Muscle of back (tissue), 13 donors: ENCODE results near the gene PIAS3. TPM values are rescaled to one million over a fixed set of nuclear protein-coding genes. Genes with fewer than 3 reads are reported as not detected.

ENCODE experiments used
- DNase-seq, 3 donors: peaks; one replicate each; pipeline versions ENCODE4 v3.0.0 to v3.0.0-alpha.2; 2013
- long read RNA-seq, 9 donors: transcript quantifications; one replicate each; lab custom pipeline, GENCODE V29; 2026
- polyA plus RNA-seq, 10 donors: library from polyadenylated mRNA; unstranded; fragments of 120-200 nt; gene quantifications; one replicate each; pipeline ENCODE4 v1.2.1, GENCODE V29; 2013; ENCODE audit not compliant: insufficient read length in 10 of 10

Gene PIAS3
- 10 to 100 TPM; 37.9 to 62.4 (median 45.7) TPM for polyA plus RNA-seq
- long read RNA-seq, donor 1, result 0 reads
- long read RNA-seq, donor 2, partial matches to known transcripts, result 11 of 14 reads
- long read RNA-seq, donor 2, other reads (novel, unspliced or antisense), result 0 of 14 reads
- long read RNA-seq, donor 3, result 0 reads
- long read RNA-seq, donor 4, result 0 reads
- long read RNA-seq, donor 5, partial matches to known transcripts, result 14 of 16 reads
- long read RNA-seq, donor 5, other reads (novel, unspliced or antisense), result 0 of 16 reads
- long read RNA-seq, donor 6, partial matches to known transcripts, result 13 of 15 reads
- long read RNA-seq, donor 6, other reads (novel, unspliced or antisense), result 0 of 15 reads
- long read RNA-seq, donor 7, partial matches to known transcripts, result 0 of 3 reads
- long read RNA-seq, donor 7, other reads (novel, unspliced or antisense), result 0 of 3 reads
- long read RNA-seq, donor 8, partial matches to known transcripts, result 0 of 9 reads
- long read RNA-seq, donor 8, other reads (novel, unspliced or antisense), result 6 of 9 reads
- long read RNA-seq, donor 9, result 0 reads

DNA sequence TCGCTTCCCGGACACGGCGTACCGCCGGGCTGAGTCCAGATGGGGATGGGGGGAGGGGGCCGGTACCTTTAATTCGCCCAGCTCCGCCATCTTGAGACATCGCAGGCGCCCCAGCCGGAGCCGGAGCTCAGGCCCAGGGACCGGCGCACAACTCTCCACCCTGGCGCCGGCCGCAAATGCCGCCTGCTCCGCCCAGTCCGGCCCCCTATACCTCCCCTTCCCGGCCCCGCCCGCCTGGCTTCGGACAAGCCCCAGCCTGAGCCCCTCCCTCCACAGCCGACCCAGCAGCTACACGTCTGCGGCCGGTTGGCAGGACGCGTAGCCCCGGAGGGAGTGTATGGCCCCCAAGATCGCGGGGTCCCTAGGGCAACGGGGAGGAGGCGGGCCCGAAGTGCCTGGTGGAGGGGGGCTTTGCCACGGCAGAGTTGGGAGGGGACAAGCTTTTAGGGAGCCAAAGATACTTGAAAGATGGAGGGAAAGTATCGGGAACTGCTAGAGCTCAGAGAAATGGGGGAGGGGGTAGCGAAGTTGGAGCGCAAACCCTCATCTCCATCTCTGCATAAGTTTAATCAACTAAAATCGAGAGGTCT lies at the start of gene PIAS3:
TSS of gene PIAS3 (minus strand) at position 181 of the 590 bp plus-strand sequence. CDS start at position 90, 91 bp downstream.
- peak; percentile 95 to 99 (median 97) for DNase-seq

DNA sequence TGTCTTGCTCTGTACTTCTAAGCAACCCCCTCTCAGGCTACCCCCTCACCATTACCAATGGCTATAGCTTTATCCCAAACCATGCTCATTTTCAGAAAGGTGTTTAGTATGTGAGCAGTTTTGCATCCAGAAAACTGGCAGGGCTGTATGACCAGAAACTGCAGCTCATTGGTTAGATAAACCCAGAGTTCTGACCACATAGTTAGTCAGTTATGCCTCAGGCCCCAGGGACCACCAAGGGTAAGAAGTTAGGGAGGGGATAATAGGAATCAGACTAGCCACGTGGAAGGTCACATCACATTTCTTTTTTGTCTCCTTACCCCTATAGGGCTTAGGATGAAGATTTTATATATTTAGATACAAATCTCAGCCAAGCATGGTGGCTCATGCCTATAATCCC lies 49.8 kb upstream of the PIAS3 start:
- DNase-seq, result no peak

DNA sequence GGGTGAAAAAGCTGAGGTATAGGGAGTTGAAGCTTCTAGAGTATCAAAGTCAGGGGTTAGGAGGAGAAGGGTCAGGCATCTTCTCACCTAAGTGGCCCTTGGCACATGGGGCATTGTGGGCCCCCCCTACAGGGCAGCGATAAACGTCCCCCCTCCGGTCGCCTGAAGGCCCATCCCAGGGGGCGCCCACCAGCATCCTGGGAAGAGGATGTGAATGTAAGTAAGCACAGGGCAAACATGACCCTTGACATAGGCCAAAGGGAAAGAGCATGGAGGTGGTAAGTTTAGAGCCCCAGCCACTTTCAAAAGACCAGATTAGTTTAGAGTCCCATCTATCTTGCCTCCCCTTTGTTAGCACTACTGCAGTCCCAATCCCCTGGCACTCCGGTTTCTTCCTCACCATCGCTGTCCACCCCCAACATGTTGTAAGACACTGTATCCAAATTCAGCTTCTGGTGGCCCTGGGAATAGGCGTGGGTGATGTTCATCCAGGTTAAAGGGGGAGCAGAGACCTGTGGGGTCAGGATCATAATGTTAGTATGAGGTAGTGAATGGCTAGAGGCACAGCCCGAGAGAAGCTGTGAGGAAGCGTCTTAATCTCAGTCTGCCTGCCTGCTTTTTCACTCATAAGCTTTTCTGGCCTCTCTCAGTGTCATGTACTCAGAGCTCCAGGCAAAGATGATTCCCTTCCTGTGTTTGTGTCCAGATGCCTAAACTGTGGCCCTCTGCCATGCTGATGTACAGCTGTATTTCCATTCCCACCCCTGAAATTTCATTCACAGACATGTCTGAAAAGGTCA lies 48.3 kb upstream of the PIAS3 start:
- DNase-seq, result peak in 1 of 3 donors; percentile 73

DNA sequence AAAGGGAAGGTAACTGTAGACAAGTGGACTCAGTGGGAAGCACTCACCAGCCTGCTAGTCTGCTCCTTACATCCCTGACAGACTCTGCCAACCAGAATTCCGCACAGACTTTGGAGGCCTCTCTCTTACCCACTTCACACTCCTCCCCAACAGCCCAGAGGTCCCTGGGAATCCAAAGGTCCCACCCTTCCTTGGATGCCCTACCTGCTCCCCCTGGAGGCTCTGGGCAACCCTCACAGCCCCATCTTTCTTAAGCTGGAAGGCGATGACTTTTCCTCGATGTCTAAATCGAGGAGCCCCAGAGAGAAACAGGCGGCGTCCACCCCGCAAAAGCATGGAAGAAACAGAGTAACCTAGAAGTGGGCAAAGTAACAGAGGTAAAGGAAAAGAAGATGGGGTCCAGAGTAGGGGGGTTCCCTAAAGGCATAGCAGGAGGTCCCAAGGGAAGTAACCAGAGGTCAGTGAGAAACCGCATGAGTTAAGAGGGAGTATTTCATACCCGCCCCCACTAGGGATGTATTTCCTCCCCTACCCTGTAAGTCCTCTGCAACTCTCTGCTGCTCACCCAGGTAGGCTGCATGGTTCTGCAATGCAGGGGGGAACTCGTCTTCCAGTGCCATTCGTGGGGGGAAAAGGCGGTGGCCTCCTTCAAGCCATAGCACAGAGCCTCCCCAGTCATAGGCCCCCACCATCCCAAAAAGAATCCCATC lies 42.6 kb upstream of the PIAS3 start:
- DNase-seq, result no peak

DNA sequence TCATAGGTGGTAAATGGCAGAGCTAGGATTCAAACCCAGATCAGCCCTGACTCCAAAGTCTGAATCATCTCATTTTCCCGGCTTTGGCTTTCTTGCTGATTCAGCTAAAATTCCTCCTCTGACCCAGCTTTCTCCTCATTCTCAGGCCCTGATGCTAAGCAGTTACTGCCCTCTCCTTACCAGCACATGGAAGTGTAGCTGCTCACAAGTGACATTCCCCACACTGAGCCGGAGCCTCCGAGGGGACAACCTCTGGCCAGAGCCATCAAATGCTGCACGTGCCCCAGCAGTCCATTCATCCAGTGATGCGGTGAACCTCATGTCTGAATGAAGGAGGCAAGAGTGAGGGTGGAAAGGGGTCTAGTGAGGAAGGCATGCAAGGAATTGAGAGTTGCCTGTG lies 39.9 kb upstream of the PIAS3 start:
- DNase-seq, result no peak

DNA sequence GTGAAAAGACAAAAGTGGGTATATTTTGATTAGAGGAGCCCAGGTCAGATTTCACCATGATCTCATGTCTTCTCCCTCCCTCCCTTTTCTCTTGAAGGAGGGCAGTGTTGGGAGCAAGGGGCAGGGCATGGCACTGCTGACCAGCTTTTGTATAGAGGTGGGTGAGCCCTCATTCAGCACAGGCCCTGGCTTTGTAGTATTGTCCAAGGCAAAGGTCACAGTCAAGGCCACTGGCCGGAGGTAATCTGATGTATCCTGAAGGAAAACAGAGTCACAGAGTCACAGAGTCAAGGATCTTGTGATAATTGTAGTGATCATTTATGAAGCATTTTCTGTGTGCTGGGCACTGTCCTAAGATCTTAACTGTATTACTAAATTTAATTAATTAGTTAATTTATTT lies 39.1 kb upstream of the PIAS3 start:
- no peak for DNase-seq

DNA sequence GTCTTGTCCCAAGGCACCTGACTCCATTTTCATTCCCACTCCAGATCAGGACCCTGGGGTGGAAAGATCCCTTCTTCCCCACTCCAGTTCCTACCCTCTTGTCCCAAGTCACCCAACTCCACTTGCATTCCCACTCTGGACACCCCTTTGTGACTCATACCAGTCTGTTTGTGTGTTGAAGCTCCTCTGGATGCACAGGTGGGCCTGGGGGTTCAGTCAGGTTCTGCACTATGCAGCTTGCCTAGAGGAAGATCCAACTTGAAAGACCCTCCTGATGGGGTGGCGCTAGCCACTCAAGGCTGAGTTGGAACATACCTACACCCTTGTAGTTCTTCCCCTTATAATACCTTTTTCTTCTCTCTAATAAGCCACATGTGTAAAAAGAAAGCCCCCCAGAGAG lies 36.6 kb upstream of the PIAS3 start:
- no peak for DNase-seq

DNA sequence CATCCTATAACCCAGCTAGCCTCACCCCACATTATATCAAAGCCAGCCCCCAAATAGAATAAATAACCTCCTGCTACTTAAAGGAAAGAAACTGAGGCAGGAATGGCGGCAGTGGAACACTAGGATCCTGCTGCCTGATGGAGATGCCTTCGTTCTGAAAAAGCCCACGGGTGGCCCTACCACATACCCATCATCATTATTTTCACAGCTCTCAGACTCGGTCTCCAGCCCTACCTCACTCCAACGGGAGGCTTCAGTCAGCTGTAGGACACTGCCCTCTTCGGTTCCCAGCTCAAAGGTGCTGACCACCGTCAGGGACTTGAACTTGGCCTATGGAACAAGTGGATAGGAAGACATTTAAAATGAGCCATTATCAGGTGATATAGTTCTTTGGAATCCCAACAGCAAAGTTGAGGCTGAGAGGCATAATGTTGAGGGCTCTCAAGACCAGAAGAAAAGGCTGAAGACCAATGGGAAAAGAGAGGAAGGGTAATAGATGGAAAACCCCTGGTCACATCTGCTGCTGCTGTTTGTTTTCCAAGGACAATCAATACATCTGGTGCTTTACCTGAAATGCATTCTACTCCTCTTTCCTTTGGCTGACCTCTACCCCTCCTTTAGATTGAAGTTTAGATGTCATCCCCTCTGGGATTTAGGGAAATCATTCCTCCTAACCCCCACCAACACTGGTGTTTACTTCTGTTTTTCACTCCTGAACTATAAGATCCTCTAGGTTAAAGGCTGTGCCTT lies 34.6 kb upstream of the PIAS3 start:
- no peak for DNase-seq

DNA sequence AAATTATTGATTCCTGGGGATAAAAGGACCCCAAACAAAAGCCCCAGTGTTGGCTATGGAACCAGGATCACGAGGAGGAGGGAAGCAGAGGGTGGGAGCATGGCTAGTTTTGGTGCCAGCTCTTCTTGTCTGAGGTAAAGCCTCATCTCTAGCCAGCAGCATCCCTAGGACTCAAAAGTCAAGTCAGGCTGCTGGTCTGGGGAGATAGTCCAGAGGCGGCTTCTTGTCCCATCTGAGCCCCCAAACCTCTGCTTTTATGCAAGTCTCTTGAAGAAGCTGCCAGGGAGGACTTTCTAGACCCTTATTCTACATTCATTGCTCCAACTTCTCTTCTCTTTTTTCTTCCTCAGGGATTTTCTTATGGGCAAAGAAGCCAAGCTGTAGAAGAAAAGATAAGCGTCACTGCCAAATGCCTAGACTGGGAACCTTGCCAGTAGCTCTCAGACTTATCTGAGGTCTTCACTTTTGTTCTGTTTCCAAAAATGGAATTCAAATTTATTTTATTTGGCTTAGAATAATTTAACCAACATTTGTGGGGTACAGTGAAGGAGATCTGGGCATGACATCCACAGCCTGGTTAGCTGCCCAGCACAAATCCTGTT lies 33.7 kb upstream of the PIAS3 start:
- DNase-seq, result no peak

DNA sequence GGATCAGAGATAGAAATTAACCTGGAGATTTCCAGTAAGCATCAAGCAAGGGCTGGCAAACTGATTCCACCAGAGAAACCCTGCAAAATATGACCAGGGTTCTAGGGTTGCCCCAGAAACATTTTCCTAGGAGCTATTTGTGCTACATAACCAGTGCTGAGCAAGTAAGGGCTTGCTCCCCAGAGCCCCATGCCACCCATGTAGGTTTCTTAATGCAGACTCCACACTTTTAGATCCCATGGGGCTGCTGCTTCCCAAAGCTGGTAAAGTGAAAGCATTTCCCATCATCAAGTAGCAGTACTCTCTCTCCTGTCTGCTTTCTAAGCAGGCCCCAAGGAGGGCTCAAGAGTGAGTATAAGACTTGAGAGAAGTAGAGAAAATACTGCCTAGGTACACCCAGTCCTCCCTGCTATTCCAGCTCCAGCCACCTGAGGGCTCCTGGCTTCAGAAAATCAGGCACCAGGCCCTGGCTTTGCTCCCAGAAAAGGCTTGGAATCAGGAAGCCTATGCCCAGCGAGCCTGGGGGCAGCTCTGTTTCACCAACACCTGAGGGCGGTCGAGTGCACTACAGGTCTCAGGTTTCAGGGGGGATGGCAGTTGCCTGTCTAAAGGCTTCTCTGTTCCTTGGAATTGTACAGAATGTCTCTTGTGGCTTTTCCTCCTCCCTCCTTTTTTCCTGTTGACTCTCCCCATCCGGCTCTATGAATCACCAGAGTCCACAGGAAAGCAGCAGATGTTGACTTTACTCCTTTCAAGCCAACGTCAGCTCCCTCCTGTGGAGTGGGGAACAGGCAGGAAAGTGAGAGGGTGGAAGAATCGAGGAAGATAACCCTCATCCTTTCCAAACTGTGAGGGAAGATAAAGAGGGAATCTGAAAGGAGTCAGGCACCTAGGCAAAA lies 33.0 kb upstream of the PIAS3 start:
- peak; percentile 95 to 98 (median 96) for DNase-seq

DNA sequence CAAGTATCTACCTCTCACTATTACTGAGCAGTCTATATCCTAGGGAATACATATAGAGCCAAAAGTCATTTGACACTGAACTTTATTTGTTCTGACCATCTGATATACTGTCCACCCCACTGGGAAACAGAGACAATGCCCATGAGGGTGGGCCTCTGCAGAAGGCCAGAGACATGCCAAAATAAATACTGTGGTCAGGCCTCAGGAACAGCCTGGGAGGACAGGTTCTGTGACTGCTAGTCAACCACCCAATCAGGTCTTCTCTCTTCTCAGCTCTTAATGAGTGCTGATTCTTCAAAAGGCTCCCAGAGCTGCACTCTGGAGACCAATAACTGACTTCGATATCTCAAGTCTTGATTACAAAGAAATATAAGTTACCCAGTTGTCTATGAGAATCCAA lies 32.3 kb upstream of the PIAS3 start:
- no peak for DNase-seq

DNA sequence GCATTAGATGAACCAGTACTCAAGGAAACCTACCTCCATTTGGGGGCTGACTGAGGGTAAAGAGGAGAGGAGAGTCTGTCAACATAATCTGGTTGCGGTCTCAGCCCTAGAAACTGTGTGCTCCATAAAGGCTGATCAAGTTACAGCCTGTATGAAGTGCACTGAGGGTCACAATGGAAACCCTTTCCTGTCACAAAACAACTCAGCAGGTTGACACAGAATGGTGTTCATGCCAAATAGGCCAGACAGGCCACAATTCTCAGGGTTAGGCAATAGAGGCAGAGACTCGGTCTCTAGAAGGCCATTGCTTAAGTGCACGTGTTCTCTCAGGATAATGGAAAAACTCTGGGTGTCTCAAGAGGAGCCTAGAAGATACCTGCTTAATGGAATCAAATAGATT lies 30.8 kb upstream of the PIAS3 start:
- DNase-seq, result no peak

DNA sequence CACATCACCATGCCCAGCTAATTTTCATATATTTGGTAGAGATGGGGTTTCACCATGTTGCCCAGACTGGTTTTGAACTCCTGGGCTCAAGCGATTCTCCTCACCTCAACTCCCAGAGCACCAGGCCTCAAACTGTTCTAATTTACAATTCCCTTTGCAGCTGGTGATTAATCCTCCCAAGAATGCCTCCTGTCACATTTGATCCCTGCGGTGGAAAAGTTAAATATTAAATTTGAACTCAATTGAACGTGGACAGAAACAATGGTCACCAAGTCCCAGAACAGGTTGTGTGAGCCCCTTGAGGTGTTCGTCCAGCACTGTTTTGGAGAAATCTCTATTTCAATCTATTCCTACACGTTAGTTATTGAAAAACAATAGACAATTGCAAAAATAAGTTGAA lies 28.8 kb upstream of the PIAS3 start:
- DNase-seq, result no peak

DNA sequence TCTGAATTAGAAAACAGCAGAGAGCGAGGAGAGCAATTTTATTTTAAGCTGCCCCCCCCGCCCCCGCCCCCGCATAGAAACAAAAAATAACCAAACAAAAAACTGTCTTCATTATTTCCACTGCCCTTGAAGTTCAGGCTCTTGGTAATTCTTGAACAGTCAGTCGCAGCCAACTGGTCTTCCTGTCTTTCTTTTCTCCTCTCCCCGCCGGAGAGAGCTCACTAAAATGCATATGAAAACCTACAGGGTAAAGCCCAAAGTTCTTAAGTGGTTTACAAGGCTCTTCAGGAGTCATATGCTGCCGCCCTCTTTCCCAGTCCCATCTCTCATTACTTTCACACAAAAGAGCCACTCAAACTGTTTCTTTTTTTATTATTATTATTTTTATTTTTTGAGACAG lies 27.9 kb upstream of the PIAS3 start:
- DNase-seq, result peak in 1 of 3 donors; percentile 34

DNA sequence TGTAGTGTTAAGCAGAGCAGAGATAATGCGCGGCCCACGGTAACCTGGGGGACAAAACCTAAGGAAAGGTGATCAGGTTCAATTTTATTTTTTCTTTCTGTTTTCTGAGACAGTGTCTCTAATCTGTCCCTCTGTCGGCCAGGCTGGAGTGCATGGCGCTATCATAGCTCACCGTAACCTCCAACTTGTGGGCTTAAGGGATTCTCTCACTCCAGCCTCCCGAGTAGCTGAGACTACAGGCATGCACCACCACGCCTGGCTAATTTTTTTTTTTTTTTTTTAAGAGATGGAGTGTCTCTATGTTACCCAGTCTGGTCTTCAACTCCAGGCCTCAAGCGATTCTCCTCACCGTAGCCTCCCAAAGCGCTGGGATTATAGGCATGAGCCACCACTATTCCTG lies 27.5 kb upstream of the PIAS3 start:
- peak in 1 of 3 donors; percentile 27 for DNase-seq

DNA sequence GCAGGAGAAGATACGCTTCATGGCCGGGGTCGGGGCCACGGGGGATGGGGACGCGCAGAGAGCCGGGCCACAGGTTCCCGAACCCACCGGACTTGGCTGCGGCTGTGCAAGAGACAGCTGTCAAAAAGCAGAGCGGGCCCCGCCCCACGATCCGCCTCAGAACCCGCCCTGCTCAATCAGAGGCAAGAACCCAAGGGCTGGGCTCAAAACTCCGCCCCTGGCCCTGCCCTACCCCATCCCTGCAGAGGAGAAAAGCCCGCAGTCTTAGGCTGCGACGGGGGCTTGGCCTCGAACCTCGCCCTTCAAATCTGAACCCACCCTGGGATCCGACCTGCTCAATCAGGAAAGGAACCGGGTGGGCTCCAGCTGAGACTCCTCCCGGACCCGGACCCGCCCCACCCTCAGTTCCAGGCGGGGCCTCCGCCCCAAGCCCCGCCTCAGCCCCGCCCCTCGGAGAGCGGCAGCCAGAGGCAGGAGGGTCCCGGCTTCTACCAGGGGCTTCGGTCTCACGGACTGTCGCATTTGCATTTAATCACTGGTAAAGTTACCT lies 26.9 kb upstream of the PIAS3 start, which contains the start of gene ANKRD35:
TSS of gene ANKRD35 (minus strand) at position 129 of the 550 bp plus-strand sequence. CDS start at position 21, 108 bp downstream.
- peak; percentile 57 to 93 (median 75) for DNase-seq

DNA sequence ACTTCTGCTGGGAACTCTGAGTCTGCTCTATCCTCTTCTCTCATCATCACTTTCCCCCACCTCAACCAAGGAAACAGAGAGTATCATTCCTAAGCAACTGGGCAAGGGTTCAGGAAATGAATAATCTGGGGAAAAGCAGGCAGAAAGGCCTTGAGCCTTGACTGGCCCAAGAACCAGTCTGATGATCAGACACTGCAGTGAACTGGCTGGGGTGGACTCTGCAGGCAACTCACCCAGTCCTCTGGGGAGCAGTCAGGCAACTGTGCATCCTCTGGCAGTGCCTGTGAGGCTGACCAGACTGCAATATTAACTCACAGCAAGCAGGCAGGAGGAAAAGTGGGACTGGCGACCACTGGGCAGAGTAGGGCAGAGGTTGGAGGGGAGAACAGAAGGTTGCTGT lies 25.8 kb upstream of the PIAS3 start:
- DNase-seq, result no peak

DNA sequence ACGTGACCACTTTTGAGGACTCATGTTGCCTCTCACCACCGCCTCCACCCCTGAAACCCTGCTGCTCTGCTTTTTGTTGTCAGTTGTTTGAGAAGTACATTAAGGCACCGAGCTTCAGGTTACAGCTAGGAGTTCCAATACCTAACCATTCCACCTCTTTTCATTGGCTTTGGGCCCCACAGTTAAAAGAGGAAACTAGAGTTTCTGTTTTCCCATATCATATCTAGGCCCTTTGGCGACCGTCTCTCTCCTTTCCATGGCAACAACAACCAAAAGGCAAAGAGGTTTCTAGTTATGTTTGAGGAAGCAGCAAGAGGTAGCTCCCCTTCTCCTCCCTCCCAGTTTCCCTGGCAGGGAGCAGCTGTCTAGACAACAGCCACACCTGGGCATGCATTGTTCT lies 20.9 kb upstream of the PIAS3 start:
- no peak for DNase-seq

DNA sequence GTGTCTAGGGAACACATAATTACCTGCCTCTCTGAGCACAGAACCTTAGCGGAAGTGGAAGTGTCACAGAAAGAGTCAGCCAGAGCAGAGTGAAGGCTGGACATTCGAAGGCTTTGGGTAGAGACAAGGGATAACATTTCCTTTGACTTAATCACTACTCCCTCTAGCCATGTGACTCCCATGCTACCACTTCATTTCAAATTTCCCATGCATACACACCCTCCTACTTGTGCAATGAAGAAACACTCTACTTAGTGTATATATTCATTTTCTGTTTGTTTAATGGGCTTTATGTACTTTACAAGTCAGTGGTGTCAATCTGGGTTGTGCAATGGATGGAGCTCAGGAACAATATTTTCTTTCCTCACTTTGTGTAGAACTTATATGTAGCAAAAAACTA lies 19.8 kb upstream of the PIAS3 start:
- DNase-seq, result no peak
